Effector memory CD4-positive, alpha-beta T cell (primary cell): ENCODE data around the gene FBRSL1.
A peak's percentile ranks its signal among the peaks of the same experiment; 100 is the strongest.

ENCODE experiments used
- DNase-seq, 3 donors: peaks; one replicate each; pipeline ENCODE4 v3.0.0-alpha.2; 2020
- H3K27ac ChIP-seq: 2 replicates; pipeline ENCODE4 v1.7.0; 2013; ENCODE audit warnings: mild to moderate bottlenecking, low read length, moderate library complexity; ENCODE audit not compliant: insufficient read depth, poor library complexity, severe bottlenecking
- H3K27me3 ChIP-seq: replicated peaks from 2 replicates; pipeline ENCODE4 v1.7.0; 2013; ENCODE audit warnings: mild to moderate bottlenecking, low read length; ENCODE audit not compliant: insufficient read depth, control insufficient read depth, poor library complexity, severe bottlenecking
- H3K36me3 ChIP-seq: 2 replicates; pipeline ENCODE4 v1.7.0; 2013; ENCODE audit warnings: mild to moderate bottlenecking, low read length, moderate library complexity; ENCODE audit not compliant: control insufficient read depth, insufficient read depth
- H3K4me1 ChIP-seq: 2 replicates; pipeline ENCODE4 v1.7.0; 2013; ENCODE audit warnings: low read length, mild to moderate bottlenecking; ENCODE audit not compliant: control insufficient read depth, insufficient read depth, poor library complexity, severe bottlenecking
- H3K4me3 ChIP-seq: 2 replicates; pipeline ENCODE4 v1.7.0; 2013; ENCODE audit warnings: low read length, low read depth, mild to moderate bottlenecking; ENCODE audit not compliant: insufficient read depth, poor library complexity, severe bottlenecking
- H3K9me3 ChIP-seq: 2 replicates; pipeline ENCODE4 v1.7.0; 2013; ENCODE audit warnings: mild to moderate bottlenecking, low read length, moderate library complexity; ENCODE audit not compliant: control insufficient read depth

The FBRSL1 gene

GRCh38 chr12:132502882-132503193 lies 12.9 kb downstream of the FBRSL1 start:
- no peaks in the 10 kb centered on the region for H3K9me3 ChIP-seq
- DNase-seq = no peak

GRCh38 chr12:132503618-132504204 lies 13.8 kb downstream of the FBRSL1 start:
- Histone ChIP-seq H3K4me1 (peaks cover 57% of the 10 kb centered on the region), H3K4me3 (no peak overlapping the region), H3K27ac (no peak overlapping the region), H3K27me3 (no peaks in the 10 kb centered on the region), H3K9me3 (no peaks in the 10 kb centered on the region), H3K36me3 (peaks cover 9% of the 10 kb centered on the region)
- DNase-seq = no peak

More at GRCh38 chr12:132502882-132503193, 12.9 kb downstream of the FBRSL1 start:
- Histone ChIP-seq H3K4me3 (no peak overlapping the region), H3K4me1 (peaks cover 62% of the 10 kb centered on the region), H3K27ac (no peak overlapping the region), H3K27me3 (no peaks in the 10 kb centered on the region), H3K36me3 (no peaks in the 10 kb centered on the region)

- Histone ChIP-seq H3K9me3 (no peaks in the 10 kb centered on the region), H3K27ac (peak overlapping the region; percentile 13), H3K4me3 (no peak overlapping the region), H3K36me3 (peaks cover 10% of the 10 kb centered on the region), H3K27me3 (no peaks in the 10 kb centered on the region), H3K4me1 (peaks cover 48% of the 10 kb centered on the region)
- no peak for DNase-seq
These were observed 15.3 kb downstream of the FBRSL1 start for GRCh38 chr12:132505105-132505851.

- H3K9me3 ChIP-seq = no peaks in the 10 kb centered on the region
- peaks cover 42% of the 10 kb centered on the region for H3K4me1 ChIP-seq
- peaks cover 14% of the 10 kb centered on the region for H3K36me3 ChIP-seq
- peak overlapping the region; percentile 40 for H3K27ac ChIP-seq
- H3K27me3 ChIP-seq = no peaks in the 10 kb centered on the region
- DNase-seq = no peak
- H3K4me3 ChIP-seq = no peak overlapping the region
These were observed 15.9 kb downstream of the FBRSL1 start for GRCh38 chr12:132505852-132506219.

- H3K27ac ChIP-seq = peak overlapping the region; percentile 53
- peaks cover 35% of the 10 kb centered on the region for H3K4me1 ChIP-seq
- H3K27me3 ChIP-seq = no peaks in the 10 kb centered on the region
- no peaks in the 10 kb centered on the region for H3K9me3 ChIP-seq
- H3K4me3 ChIP-seq = no peak overlapping the region
- H3K36me3 ChIP-seq = peaks cover 18% of the 10 kb centered on the region
- peak in 2 of 3 donors; percentile 27 to 35 for DNase-seq
These were observed 16.6 kb downstream of the FBRSL1 start for GRCh38 chr12:132506328-132507160.

- Histone ChIP-seq H3K9me3 (no peaks in the 10 kb centered on the region), H3K4me1 (peaks cover 35% of the 10 kb centered on the region), H3K27me3 (no peaks in the 10 kb centered on the region), H3K36me3 (peaks cover 21% of the 10 kb centered on the region), H3K4me3 (no peak overlapping the region), H3K27ac (peak overlapping the region; percentile 53)
- no peak for DNase-seq
These were observed 17.2 kb downstream of the FBRSL1 start for GRCh38 chr12:132507161-132507538.

GRCh38 chr12:132507656-132508490 lies 17.9 kb downstream of the FBRSL1 start:
- no peaks in the 10 kb centered on the region for H3K9me3 ChIP-seq
- H3K4me3 ChIP-seq = no peak overlapping the region
- peaks cover 21% of the 10 kb centered on the region for H3K36me3 ChIP-seq
- H3K4me1 ChIP-seq = peaks cover 35% of the 10 kb centered on the region
- no peak for DNase-seq
- H3K27ac ChIP-seq = no peak overlapping the region
- no peaks in the 10 kb centered on the region for H3K27me3 ChIP-seq

GRCh38 chr12:132508491-132508740 lies 18.5 kb downstream of the FBRSL1 start:
- Histone ChIP-seq H3K27ac (no peak overlapping the region), H3K4me1 (peaks cover 32% of the 10 kb centered on the region), H3K36me3 (peaks cover 21% of the 10 kb centered on the region), H3K4me3 (no peak overlapping the region), H3K27me3 (no peaks in the 10 kb centered on the region), H3K9me3 (no peaks in the 10 kb centered on the region)
- DNase-seq = no peak

GRCh38 chr12:132508860-132509732 lies 19.1 kb downstream of the FBRSL1 start:
- no peak overlapping the region for H3K27ac ChIP-seq
- no peaks in the 10 kb centered on the region for H3K27me3 ChIP-seq
- no peak for DNase-seq
- H3K4me3 ChIP-seq = no peak overlapping the region
- peaks cover 21% of the 10 kb centered on the region for H3K36me3 ChIP-seq
- no peaks in the 10 kb centered on the region for H3K9me3 ChIP-seq
- peaks cover 25% of the 10 kb centered on the region for H3K4me1 ChIP-seq
